ENCODE data around the gene PLXNB3. TPM values are rescaled to one million over a fixed set of nuclear protein-coding genes. Genes with fewer than 3 reads are reported as not detected.

Gene PLXNB3
- total and polyA plus RNA-seq, 7 experiments from 2014 or later = 0.45 to 1.6 (median 0.68) TPM; not detected in 4

Other genes starting within 250 kb of the PLXNB3 start
- not detected for gene ATP2B3, start 246.6 kb upstream of the PLXNB3 start, total RNA-seq
- not detected for gene ATP2B3, start 246.6 kb upstream of the PLXNB3 start, polyA plus RNA-seq
- gene CCNQ, start 165.1 kb upstream of the PLXNB3 start, total RNA-seq = 10 to 100 TPM; 13.7 to 27.6 (median 21.0) TPM
- 10 to 100 TPM; 33.9 to 42.0 TPM for gene CCNQ, start 165.1 kb upstream of the PLXNB3 start, polyA plus RNA-seq
- gene DUSP9, start 117.0 kb upstream of the PLXNB3 start, total RNA-seq = not detected
- not detected for gene DUSP9, start 117.0 kb upstream of the PLXNB3 start, polyA plus RNA-seq
- 1 to 10 TPM in 1 of 5 experiments, under 1 TPM in 2, not detected in 2; 0.35 to 1.1 (median 0.58) TPM for gene PNCK, start 90.4 kb upstream of the PLXNB3 start, total RNA-seq
- not detected for gene PNCK, start 90.4 kb upstream of the PLXNB3 start, polyA plus RNA-seq
- 1 to 10 TPM in 2 of 5 experiments, under 1 TPM in 3; 0.14 to 2.6 (median 0.84) TPM for gene SLC6A8, start 76.3 kb upstream of the PLXNB3 start, total RNA-seq
- under 1 TPM in 1 of 2 donors, not detected in 1; 0.10 TPM for gene SLC6A8, start 76.3 kb upstream of the PLXNB3 start, polyA plus RNA-seq
- gene BCAP31, start 39.9 kb upstream of the PLXNB3 start, total RNA-seq = 100 to 1,000 TPM in 4 of 5 experiments, 10 to 100 TPM in 1; 80.2 to 153 (median 117) TPM
- gene BCAP31, start 39.9 kb upstream of the PLXNB3 start, polyA plus RNA-seq = 100 to 1,000 TPM; 297 to 329 TPM
- gene ABCD1, start 39.4 kb upstream of the PLXNB3 start, total RNA-seq = 10 to 100 TPM in 3 of 5 experiments, 1 to 10 TPM in 2; 6.6 to 17.6 (median 10.2) TPM
- 1 to 10 TPM; 2.1 to 3.7 TPM for gene ABCD1, start 39.4 kb upstream of the PLXNB3 start, polyA plus RNA-seq
- not detected for gene SRPK3, start 16.8 kb downstream of the PLXNB3 start, total RNA-seq
- not detected for gene SRPK3, start 16.8 kb downstream of the PLXNB3 start, polyA plus RNA-seq
- gene IDH3G, start 30.1 kb downstream of the PLXNB3 start, total RNA-seq = 10 to 100 TPM; 44.1 to 73.1 (median 57.0) TPM
- 100 to 1,000 TPM in 1 of 2 donors, 10 to 100 TPM in 1; 89.2 to 125 TPM for gene IDH3G, start 30.1 kb downstream of the PLXNB3 start, polyA plus RNA-seq
- 100 to 1,000 TPM; 156 to 299 (median 168) TPM for gene SSR4, start 30.4 kb downstream of the PLXNB3 start, total RNA-seq
- 100 to 1,000 TPM; 400 to 496 TPM for gene SSR4, start 30.4 kb downstream of the PLXNB3 start, polyA plus RNA-seq
- gene PDZD4, start 66.3 kb downstream of the PLXNB3 start, total RNA-seq = 10 to 100 TPM in 2 of 5 experiments, under 1 TPM in 3; 0.32 to 29.0 (median 0.51) TPM
- under 1 TPM; 0.07 to 0.53 TPM for gene PDZD4, start 66.3 kb downstream of the PLXNB3 start, polyA plus RNA-seq
- 1 to 10 TPM in 3 of 5 experiments, under 1 TPM in 1, not detected in 1; 0.81 to 9.2 (median 1.3) TPM for gene L1CAM, start 121.9 kb downstream of the PLXNB3 start, total RNA-seq
- under 1 TPM in 1 of 2 donors, not detected in 1; 0.16 TPM for gene L1CAM, start 121.9 kb downstream of the PLXNB3 start, polyA plus RNA-seq
- under 1 TPM in 1 of 5 experiments, not detected in 4; 0.29 TPM for gene AVPR2, start 140.4 kb downstream of the PLXNB3 start, total RNA-seq
- not detected for gene AVPR2, start 140.4 kb downstream of the PLXNB3 start, polyA plus RNA-seq
- gene ARHGAP4, start 162.0 kb downstream of the PLXNB3 start, total RNA-seq = 100 to 1,000 TPM; 310 to 439 (median 377) TPM
- gene ARHGAP4, start 162.0 kb downstream of the PLXNB3 start, polyA plus RNA-seq = 100 to 1,000 TPM in 1 of 2 donors, 10 to 100 TPM in 1; 82.5 to 147 TPM
- 10 to 100 TPM; 45.2 to 79.7 (median 75.6) TPM for gene NAA10, start 170.8 kb downstream of the PLXNB3 start, total RNA-seq
- 10 to 100 TPM; 37.6 to 47.2 TPM for gene NAA10, start 170.8 kb downstream of the PLXNB3 start, polyA plus RNA-seq
- gene RENBP, start 180.4 kb downstream of the PLXNB3 start, total RNA-seq = 10 to 100 TPM; 14.8 to 32.7 (median 27.7) TPM
- 1 to 10 TPM in 1 of 2 donors, under 1 TPM in 1; 0.47 to 1.3 TPM for gene RENBP, start 180.4 kb downstream of the PLXNB3 start, polyA plus RNA-seq
- 100 to 1,000 TPM in 1 of 5 experiments, 10 to 100 TPM in 4; 52.3 to 106 (median 67.2) TPM for gene HCFC1, start 207.6 kb downstream of the PLXNB3 start, total RNA-seq
- 10 to 100 TPM in 1 of 2 donors, 1 to 10 TPM in 1; 6.6 to 15.0 TPM for gene HCFC1, start 207.6 kb downstream of the PLXNB3 start, polyA plus RNA-seq
- gene TMEM187, start 208.5 kb downstream of the PLXNB3 start, total RNA-seq = 10 to 100 TPM in 2 of 5 experiments, 1 to 10 TPM in 3; 1.4 to 13.4 (median 7.1) TPM
- gene TMEM187, start 208.5 kb downstream of the PLXNB3 start, polyA plus RNA-seq = 10 to 100 TPM in 1 of 2 donors, 1 to 10 TPM in 1; 10.0 to 22.7 TPM

Data from naive thymus-derived CD4-positive, alpha-beta T cell (primary cell).